Fibroblast of lung (primary cell): ENCODE data around the gene DHRS9. TPM values are rescaled to one million over a fixed set of nuclear protein-coding genes. Genes with fewer than 3 reads are reported as not detected.

Experiments used
- DNase-seq, 2 donors: peaks; one replicate each; pipeline versions ENCODE4 v3.0.0 to v3.0.0-alpha.2; 2010; ENCODE audit warnings: low read depth in 2 of 2
- H2AFZ ChIP-seq: 2 replicates; pipeline ENCODE4 v1.5.1; 2012; ENCODE audit warnings: low read length, control low read depth, inconsistent platforms
- H3K27ac ChIP-seq: 2 replicates; pipeline ENCODE4 v1.5.1; 2011; ENCODE audit warnings: low read length, control low read depth; ENCODE audit not compliant: insufficient read depth
- H3K27me3 ChIP-seq: 2 replicates; pipeline ENCODE4 v1.5.1; 2011; ENCODE audit warnings: mild to moderate bottlenecking, low read length; ENCODE audit not compliant: control insufficient read depth, insufficient read depth
- H3K36me3 ChIP-seq: 2 replicates; pipeline ENCODE4 v1.5.1; 2011; ENCODE audit warnings: low read length; ENCODE audit not compliant: control insufficient read depth, insufficient read depth
- H3K4me1 ChIP-seq: 2 replicates; pipeline ENCODE4 v1.5.1; 2011; ENCODE audit warnings: low read length; ENCODE audit not compliant: control insufficient read depth, insufficient read depth; ENCODE audit errors: extremely low read depth
- H3K4me2 ChIP-seq: 2 replicates; pipeline ENCODE4 v1.5.1; 2011; ENCODE audit warnings: low read length, control low read depth; ENCODE audit not compliant: insufficient read depth; ENCODE audit errors: extremely low read depth
- H3K4me3 ChIP-seq, 4 experiments: fragments of 200-600 bp in 1 of 4; sonication (generic) in 1 of 4; replicated peaks in 1 of 4; 2 replicates each; pipeline ENCODE4 v1.5.1; 2011 to 2016; ENCODE audit warnings: low read length in 4 of 4, low read depth in 3 of 4, mild to moderate bottlenecking in 3 of 4, control low read depth in 2 of 4, inconsistent platforms in 1 of 4, mixed read lengths in 1 of 4; ENCODE audit not compliant: insufficient read depth in 1 of 4; ENCODE audit errors: control extremely low read depth in 1 of 4
- H3K79me2 ChIP-seq: 2 replicates; pipeline ENCODE4 v1.5.1; 2012; ENCODE audit warnings: mild to moderate bottlenecking, low read length, inconsistent platforms; ENCODE audit not compliant: control insufficient read depth, insufficient read depth
- H3K9ac ChIP-seq: 2 replicates; pipeline ENCODE4 v1.5.1; 2011; ENCODE audit warnings: mild to moderate bottlenecking, low read length, control low read depth; ENCODE audit not compliant: insufficient read depth
- H3K9me3 ChIP-seq: 2 replicates; pipeline ENCODE4 v1.5.1; 2012; ENCODE audit warnings: low read depth, low read length; ENCODE audit not compliant: control insufficient read depth, insufficient read depth
- H4K20me1 ChIP-seq: 2 replicates; pipeline ENCODE4 v1.5.1; 2011; ENCODE audit warnings: low read length; ENCODE audit not compliant: control insufficient read depth, insufficient read depth; ENCODE audit errors: extremely low read depth
- CTCF ChIP-seq, 2 donors: IDR thresholded peaks in 1 of 2; conservative IDR thresholded peaks in 1 of 2; 1 replicate in 1 of 2; 2 replicates in 1 of 2; pipeline ENCODE4 v1.5.1; 2011 to 2012; ENCODE audit warnings: low read length in 2 of 2, control low read depth in 1 of 2, inconsistent platforms in 1 of 2, low read depth in 1 of 2, mild to moderate bottlenecking in 1 of 2
- EZH2 ChIP-seq: IDR thresholded peaks from 2 replicates; pipeline ENCODE4 v1.5.1; 2012; ENCODE audit warnings: low read length, control low read depth, mild to moderate bottlenecking; ENCODE audit errors: missing control alignments
- polyA minus RNA-seq: library from RNA; depleted of rRNA, polyadenylated mRNA; stranded (reverse); fragments of >200 nt; gene quantifications from 2 replicates; pipeline ENCODE4 v1.2.3, GENCODE V29; 2011; ENCODE audit warnings: low replicate concordance
- polyA plus RNA-seq, 2 donors: library from polyadenylated mRNA; depleted of rRNA in 1 of 2; stranded (reverse) in 1 of 2; unstranded in 1 of 2; fragments of >200 nt; gene quantifications; 2 replicates each; pipeline ENCODE4 v1.2.1, GENCODE V29; 2011 to 2012; ENCODE audit warnings: missing spikeins in 1 of 2
- total RNA-seq: library from RNA; depleted of rRNA; stranded (reverse); fragments of >200 nt; gene quantifications from 2 replicates; pipeline ENCODE4 v1.2.1, GENCODE V29; 2014

DHRS9 gene
- not detected in 2 replicates for total RNA-seq
- polyA plus RNA-seq = not detected in 2 replicates
- polyA plus RNA-seq (2012) = not detected in 2 replicates
- polyA minus RNA-seq = not detected in 2 replicates

- H3K79me2 ChIP-seq = no peaks in the 10 kb centered on the region
- H3K27me3 ChIP-seq = no peaks in the 10 kb centered on the region
- no peak within 1 kb of the TSS for H3K9ac ChIP-seq
- H3K4me1 ChIP-seq = no peaks in the 10 kb centered on the region
- H4K20me1 ChIP-seq = no peaks in the 10 kb centered on the region
- no peaks in the 10 kb centered on the region for H3K36me3 ChIP-seq
- no peak within 1 kb of the TSS for H3K4me3 ChIP-seq
- TF ChIP-seq CTCF (conservative IDR thresholded peaks at IDR 0.05 in 1 of 2, IDR thresholded peaks at IDR 0.05 in 1 of 2; ENCODE audit: low read depth in 1 of 2, low read length in 2 of 2) = no peak
- no peak for TF ChIP-seq EZH2
- H3K9me3 ChIP-seq = no peaks in the 10 kb centered on the region
- no peak within 1 kb of the TSS for H3K27ac ChIP-seq
- DNase-seq = peak; percentile 22 to 89
- H3K4me2 ChIP-seq = no peak within 1 kb of the TSS
- no peak within 1 kb of the TSS for H2AFZ ChIP-seq
Observed at GRCh38 chr2:169069341-169069740, at the start of gene DHRS9. Gene DHRS9, plus strand, starts transcription at chr2:169069563. Its CDS starts 12,019 bp downstream, at chr2:169081582.

GRCh38 chr2:169023161-169023560 lies 46.2 kb upstream of the DHRS9 start:
- TF ChIP-seq CTCF (conservative IDR thresholded peaks at IDR 0.05 in 1 of 2, IDR thresholded peaks at IDR 0.05 in 1 of 2; ENCODE audit: low read depth in 1 of 2, low read length in 2 of 2) (no peak), EZH2 (no peak)
- Histone ChIP-seq H3K4me2 (no peak overlapping the region), H3K9me3 (no peaks in the 10 kb centered on the region), H3K79me2 (no peaks in the 10 kb centered on the region), H3K27me3 (no peaks in the 10 kb centered on the region), H4K20me1 (no peaks in the 10 kb centered on the region), H3K36me3 (no peaks in the 10 kb centered on the region), H3K4me3 (no peak overlapping the region), H3K4me1 (no peaks in the 10 kb centered on the region), H2AFZ (no peak overlapping the region), H3K9ac (no peak overlapping the region), H3K27ac (no peak overlapping the region)
- DNase-seq = no peak

GRCh38 chr2:169026056-169026455 lies 43.3 kb upstream of the DHRS9 start:
- Histone ChIP-seq H3K27ac (no peak overlapping the region), H3K36me3 (no peaks in the 10 kb centered on the region), H4K20me1 (no peaks in the 10 kb centered on the region), H3K79me2 (no peaks in the 10 kb centered on the region), H3K9ac (no peak overlapping the region), H2AFZ (no peak overlapping the region), H3K9me3 (no peaks in the 10 kb centered on the region), H3K27me3 (no peaks in the 10 kb centered on the region), H3K4me1 (no peaks in the 10 kb centered on the region), H3K4me2 (no peak overlapping the region), H3K4me3 (no peak overlapping the region)
- TF ChIP-seq EZH2 = no peak
- no peak for TF ChIP-seq CTCF (conservative IDR thresholded peaks at IDR 0.05 in 1 of 2, IDR thresholded peaks at IDR 0.05 in 1 of 2; ENCODE audit: low read depth in 1 of 2, low read length in 2 of 2)
- no peak for DNase-seq
